OCI-LY3 (cell line): ENCODE measurements around the gene PLEK.
"Not testable (repeated sequence)": the region's sequence is repeated elsewhere in the genome, so short reads cannot be mapped to it uniquely, and the experiment has no call there.

ENCODE experiments used
- H2AFZ ChIP-seq: fragments of 200-600, 300-600 bp; shearing (Covaris generic); 2 replicates; pipeline ENCODE4 v1.6.0; 2014; ENCODE audit warnings: antibody characterized with exemption, low read depth, low read length
- H3K27ac ChIP-seq: fragments of 200-600, 300-600 bp; sonication (generic); 2 replicates; pipeline ENCODE4 v1.5.1; 2014; ENCODE audit warnings: mild to moderate bottlenecking, low read length, moderate library complexity, mixed read lengths
- H3K27me3 ChIP-seq: fragments of 200-600, 300-600 bp; sonication (generic); 2 replicates; pipeline ENCODE4 v1.6.1; 2014; ENCODE audit warnings: low read depth, low read length, mixed read lengths
- H3K36me3 ChIP-seq: fragments of 200-600, 300-600 bp; sonication (generic); replicated peaks from 2 replicates; pipeline ENCODE3; 2014; ENCODE audit warnings: low read depth, low read length, mixed read lengths
- H3K4me1 ChIP-seq: fragments of 300-600, 200-600 bp; sonication (generic); 2 replicates; pipeline ENCODE4 v1.6.1; 2014; ENCODE audit warnings: low read length, mixed read lengths
- H3K4me2 ChIP-seq: fragments of 200-600, 300-600 bp; sonication (generic); 2 replicates; pipeline ENCODE4 v1.6.1; 2014; ENCODE audit warnings: low read length, mixed read lengths
- H3K4me3 ChIP-seq: fragments of 300-600, 200-600 bp; sonication (generic); 2 replicates; pipeline ENCODE4 v1.5.1; 2014; ENCODE audit warnings: antibody characterized with exemption, mild to moderate bottlenecking, low read length, moderate library complexity
- H3K79me2 ChIP-seq: fragments of 300-600, 200-600 bp; shearing (Covaris generic); 2 replicates; pipeline ENCODE4 v1.6.1; 2014; ENCODE audit warnings: mild to moderate bottlenecking, low read length, mixed read lengths
- H3K9ac ChIP-seq: fragments of 300-600, 200-600 bp; shearing (Covaris generic); 2 replicates; pipeline ENCODE4 v1.6.0; 2014; ENCODE audit warnings: mild to moderate bottlenecking, low read length, moderate library complexity
- H3K9me3 ChIP-seq: fragments of 200-600, 300-600 bp; shearing (Covaris generic); 2 replicates; pipeline ENCODE4 v1.6.1; 2014; ENCODE audit warnings: low read length, mixed read lengths; ENCODE audit not compliant: insufficient read depth
- H4K20me1 ChIP-seq: fragments of 200-600, 300-600 bp; sonication (generic); 2 replicates; pipeline ENCODE4 v1.6.1; 2016; ENCODE audit warnings: low read length, mixed read lengths; ENCODE audit not compliant: insufficient read depth
- CTCF ChIP-seq: fragments of 200-600, 300-600 bp; sonication (generic); IDR thresholded peaks from 2 replicates; pipeline ENCODE4 v1.5.1; 2014; ENCODE audit warnings: antibody characterized with exemption, low read length, low read depth
- EZH2phosphoT487 ChIP-seq: fragments of 200-600 bp; shearing (Covaris generic); IDR thresholded peaks from 2 replicates; pipeline ENCODE4 v1.6.1; 2018; ENCODE audit warnings: antibody characterized with exemption, mixed run types, low read depth

The PLEK gene

DNA sequence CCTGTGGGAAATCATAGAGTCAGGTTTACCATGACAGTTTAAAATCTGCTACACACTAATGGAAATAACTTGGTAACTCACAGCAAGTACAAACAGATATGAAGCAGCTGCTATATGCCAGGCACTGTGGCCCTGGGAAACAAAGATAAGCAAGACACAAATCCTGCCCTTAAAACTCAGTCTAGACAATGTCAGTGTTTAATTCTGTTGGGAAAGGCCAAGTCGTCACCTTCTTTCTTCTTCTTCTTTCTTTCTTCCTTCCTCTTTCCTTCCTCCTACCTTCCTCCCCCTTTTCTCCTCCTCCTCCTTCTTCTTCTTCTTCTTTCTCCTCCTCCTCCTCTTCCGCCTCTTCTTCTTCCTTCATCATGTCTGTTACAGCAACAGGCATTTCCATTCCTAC is 26.8 kb downstream of the PLEK start:
- Histone ChIP-seq H3K9me3 (no peaks in the 10 kb centered on the region), H2AFZ (no peak overlapping the region), H3K27ac (no peak overlapping the region), H3K4me2 (no peak overlapping the region), H4K20me1 (peaks cover 5% of the 10 kb centered on the region; the same call in 1 of the 2 replicates), H3K9ac (no peak overlapping the region), H3K4me1 (peaks cover 45% of the 10 kb centered on the region), H3K27me3 (no peaks in the 10 kb centered on the region), H3K36me3 (peaks cover 92% of the 10 kb centered on the region), H3K4me3 (no peak overlapping the region), H3K79me2 (peaks cover 42% of the 10 kb centered on the region)
- no peak for TF ChIP-seq EZH2phosphoT487
- TF ChIP-seq CTCF: no peak

DNA sequence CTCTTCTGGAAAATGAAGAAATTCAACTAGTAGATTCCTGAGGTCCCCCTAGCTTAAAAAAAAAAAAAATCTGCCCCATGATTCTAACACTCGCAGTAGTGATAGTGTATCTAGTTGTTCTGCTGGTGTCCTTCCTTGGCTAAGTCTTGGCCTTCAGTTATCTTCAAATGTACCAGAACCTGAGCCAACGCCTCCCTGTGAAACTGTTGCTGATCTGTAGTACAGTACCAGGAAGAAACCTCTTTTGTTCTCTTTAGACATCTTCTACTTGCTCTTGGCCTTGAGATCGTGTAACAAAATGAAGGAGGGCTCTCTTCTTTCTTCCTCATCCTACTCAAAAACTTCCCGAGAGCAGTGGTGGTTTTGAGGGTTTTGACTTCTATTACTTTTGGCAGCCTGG is 31.0 kb downstream of the PLEK start:
- no peak overlapping the region for H2AFZ ChIP-seq
- no peak overlapping the region for H3K9ac ChIP-seq
- TF ChIP-seq EZH2phosphoT487 (no peak), CTCF (no peak)
- H3K79me2 ChIP-seq: peaks cover 8% of the 10 kb centered on the region
- no peaks in the 10 kb centered on the region for H3K9me3 ChIP-seq
- H3K36me3 ChIP-seq: peaks cover 67% of the 10 kb centered on the region
- no peaks in the 10 kb centered on the region for H3K27me3 ChIP-seq
- H4K20me1 ChIP-seq: peaks cover 2% of the 10 kb centered on the region
- no peak overlapping the region for H3K4me2 ChIP-seq
- no peak overlapping the region for H3K4me3 ChIP-seq
- peaks cover 4% of the 10 kb centered on the region for H3K4me1 ChIP-seq
- H3K27ac ChIP-seq: no peak overlapping the region

DNA sequence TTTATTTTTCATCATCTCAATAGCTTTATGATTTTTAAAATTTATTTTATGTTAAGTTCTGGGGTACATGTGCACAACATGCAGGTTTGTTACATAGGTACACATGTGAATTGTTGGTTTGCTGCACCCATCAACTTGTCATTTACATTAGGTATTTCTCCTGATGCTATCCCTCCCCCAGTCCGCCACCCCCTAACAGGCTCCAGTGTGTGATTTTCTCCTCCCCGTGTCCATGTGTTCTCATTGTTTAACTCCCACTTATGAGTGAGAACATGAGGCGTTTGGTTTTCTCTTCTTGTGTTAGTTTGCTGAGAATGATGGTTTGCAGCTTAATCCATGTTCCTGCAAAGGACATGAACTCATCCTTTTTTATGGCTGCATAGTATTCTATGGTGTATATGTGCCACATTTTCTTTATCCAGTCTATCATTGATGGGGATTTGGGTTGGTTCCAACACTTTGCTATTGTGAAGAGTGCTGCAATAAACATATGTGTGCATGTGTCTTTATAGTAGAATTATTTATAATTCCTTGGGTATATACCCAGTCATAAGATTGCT is 32.7 kb downstream of the PLEK start:
- not testable (repeated sequence) for H3K4me2 ChIP-seq

GRCh38 chr2:68403199-68403644 is 38.1 kb downstream of the PLEK start:
- H3K79me2 ChIP-seq: no peaks in the 10 kb centered on the region
- H3K27ac ChIP-seq: peak overlapping the region; percentile 44
- no peaks in the 10 kb centered on the region for H3K9me3 ChIP-seq
- H3K4me1 ChIP-seq: peaks cover 20% of the 10 kb centered on the region
- peaks cover 21% of the 10 kb centered on the region for H3K36me3 ChIP-seq
- H3K27me3 ChIP-seq: no peaks in the 10 kb centered on the region
- H2AFZ ChIP-seq: no peak overlapping the region
- H3K4me2 ChIP-seq: peak overlapping the region; percentile 12; the same call in 1 of the 2 replicates
- H4K20me1 ChIP-seq: no peaks in the 10 kb centered on the region; the same call in 1 of the 2 replicates
- no peak overlapping the region for H3K9ac ChIP-seq
- no peak overlapping the region for H3K4me3 ChIP-seq
- no peak for TF ChIP-seq EZH2phosphoT487
- TF ChIP-seq CTCF: no peak

More for the DNA sequence above, 32.7 kb downstream of the PLEK start:
- H4K20me1 ChIP-seq, H3K79me2 ChIP-seq, H3K9me3 ChIP-seq, H3K4me1 ChIP-seq, H3K9ac ChIP-seq, H2AFZ ChIP-seq, H3K4me3 ChIP-seq, H3K27me3 ChIP-seq, H3K27ac ChIP-seq: not testable (repeated sequence)
- H3K36me3 ChIP-seq: peaks cover 52% of the 10 kb centered on the region
